SU-DHL-6 (cell line): ENCODE measurements around the gene PDCD6IP.
"Not testable (repeated sequence)": the region's sequence is repeated elsewhere in the genome, so short reads cannot be mapped to it uniquely, and the experiment has no call there.

Source experiments
- CTCF ChIP-seq: fragments of 200-600 bp; sonication (generic); IDR thresholded peaks from one replicate; pipeline ENCODE4 v1.5.1; 2017; ENCODE audit warnings: antibody characterized with exemption, mild to moderate bottlenecking, low read length, moderate library complexity; ENCODE audit not compliant: insufficient read depth, poor library complexity, severe bottlenecking
- EZH2phosphoT487 ChIP-seq: fragments of 200-600 bp; sonication (generic), shearing (Covaris generic); conservative IDR thresholded peaks from 2 replicates; pipeline ENCODE4 v1.6.1; 2018; ENCODE audit warnings: mild to moderate bottlenecking, antibody characterized with exemption, low read length, moderate library complexity, mixed read lengths

- not testable (repeated sequence) for TF ChIP-seq CTCF, EZH2phosphoT487
Measured at GRCh38 chr3:33855407-33855806, 57.0 kb downstream of the PDCD6IP start.
